ENCODE measurements around the gene TMEM30A. TPM values are rescaled to one million over a fixed set of nuclear protein-coding genes. Genes with fewer than 3 reads are reported as not detected.

Gene TMEM30A
- total and polyA plus RNA-seq, 2 of the 13 experiments (the other 11 are each of a cell fraction or from before 2014, with no cell fraction given) = 17.6 to 54.4 TPM

- FAIRE-seq (no peak), ATAC-seq (no peak), DNase-seq (ENCODE audit: low spot score) (no peak)
- no TSS peak for BruUV-seq (replicated peaks)
- H3K36me3 ChIP-seq (replicated peaks in 1 of 2; ENCODE audit: control insufficient read depth in 1 of 2, insufficient read depth in 2 of 2, low read length in 2 of 2) = peaks cover under 1 to 1% of the 10 kb centered on the region in 2 experiments; a peak in 1 of 5 replicates
- H3K4me2 ChIP-seq (ENCODE audit: low read depth, low read length) = no peak overlapping the region
- POLR2A ChIA-PET = no interaction called here
- no peak overlapping the region for H3K4me3 ChIP-seq (replicated peaks in 1 of 3; ENCODE audit: insufficient read depth in 1 of 3, low read depth in 2 of 3, low read length in 3 of 3)
- no peak overlapping the region for H3K9ac ChIP-seq (ENCODE audit: insufficient read depth, low read depth, low read length)
- in situ Hi-C loops (cut with HindIII; ENCODE audit: extremely low pct_ligation_motif_present, low pct_unique_long_range_greater_than_20kb) = no loop called here
- no peaks in the 10 kb centered on the region for H3K9me3 ChIP-seq (ENCODE audit: low read length)
- no peaks in the 10 kb centered on the region for H3K79me2 ChIP-seq (ENCODE audit: insufficient read depth, low read length)
- H4K20me1 ChIP-seq (ENCODE audit: insufficient read depth, low read length) = no peaks in the 10 kb centered on the region
- no peaks in the 10 kb centered on the region for H3K27me3 ChIP-seq (ENCODE audit: control insufficient read depth in 1 of 2, insufficient read depth in 2 of 2, low read length in 2 of 2)
- CTCF ChIA-PET (ENCODE audit: low intra/inter-chr PET ratio, low total read pairs) = no interaction called here
- TF ChIP-seq ZNF615 (CRISPR knock-in tag; IDR thresholded peaks at IDR 0.05; ENCODE audit: borderline replicate concordance) = no peak
- no peak for TF ChIP-seq JDP2 (CRISPR knock-in tag; IDR thresholded peaks at IDR 0.05; ENCODE audit: borderline replicate concordance)
- no peak for TF ChIP-seq HCFC1 (IDR thresholded peaks at IDR 0.05; ENCODE audit: low read depth, low read length)
- no peak for TF ChIP-seq ZNF562 (CRISPR knock-in tag; IDR thresholded peaks at IDR 0.05; ENCODE audit: borderline replicate concordance)
- no peak for TF ChIP-seq MXD4 (CRISPR knock-in tag; IDR thresholded peaks at IDR 0.05)
- TF ChIP-seq SP2 (CRISPR knock-in tag; IDR thresholded peaks at IDR 0.05) = no peak
- TF ChIP-seq, protein P1, sequence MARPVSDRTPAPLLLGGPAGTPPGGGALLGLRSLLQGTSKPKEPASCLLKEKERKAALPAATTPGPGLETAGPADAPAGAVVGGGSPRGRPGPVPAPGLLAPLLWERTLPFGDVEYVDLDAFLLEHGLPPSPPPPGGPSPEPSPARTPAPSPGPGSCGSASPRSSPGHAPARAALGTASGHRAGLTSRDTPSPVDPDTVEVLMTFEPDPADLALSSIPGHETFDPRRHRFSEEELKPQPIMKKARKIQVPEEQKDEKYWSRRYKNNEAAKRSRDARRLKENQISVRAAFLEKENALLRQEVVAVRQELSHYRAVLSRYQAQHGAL (CRISPR knock-in tag; IDR thresholded peaks at IDR 0.05; ENCODE audit: not compliant biosample characterization) = no peak
- TF ChIP-seq ZNF354B (CRISPR knock-in tag; IDR thresholded peaks at IDR 0.05) = no peak
- no peak for TF ChIP-seq MAFG (CRISPR knock-in tag; IDR thresholded peaks at IDR 0.05)
- TF ChIP-seq PAWR (CRISPR knock-in tag; IDR thresholded peaks at IDR 0.05; ENCODE audit: borderline replicate concordance) = no peak
- TF ChIP-seq ZNF607 (CRISPR knock-in tag; IDR thresholded peaks at IDR 0.05; ENCODE audit: borderline replicate concordance) = no peak
- TF ChIP-seq HNF4G (IDR thresholded peaks at IDR 0.05; ENCODE audit: borderline replicate concordance, low read depth, low read length) = no peak
- no peak for TF ChIP-seq HNF4G (CRISPR knock-in tag; IDR thresholded peaks at IDR 0.05; ENCODE audit: borderline replicate concordance, low read depth)
- TF ChIP-seq SIN3B (IDR thresholded peaks at IDR 0.05; ENCODE audit: low read length) = no peak
- no peak overlapping the region for H3K27ac ChIP-seq (ENCODE audit: extremely low read length, insufficient read depth, low read length)
- intact Hi-C loops (cut with micrococcal nuclease; ENCODE audit: unreplicated experiment) = no loop called here
- H2AFZ ChIP-seq (ENCODE audit: low read length) = no peak overlapping the region
- peaks cover 2% of the 10 kb centered on the region; the same call in 1 of the 2 replicates for H3K4me1 ChIP-seq (ENCODE audit: insufficient read depth, low read length)
Measured at GRCh38 chr6:75249837-75250236, 34.8 kb downstream of the TMEM30A start.

Data from HepG2 (cell line).